Measurements from ENCODE around the gene ATF6. TPM values are rescaled to one million over a fixed set of nuclear protein-coding genes. Genes with fewer than 3 reads are reported as not detected.

Gene ATF6
- total RNA-seq, 1 donor from 2014 or later = 20.6 TPM

DNA sequence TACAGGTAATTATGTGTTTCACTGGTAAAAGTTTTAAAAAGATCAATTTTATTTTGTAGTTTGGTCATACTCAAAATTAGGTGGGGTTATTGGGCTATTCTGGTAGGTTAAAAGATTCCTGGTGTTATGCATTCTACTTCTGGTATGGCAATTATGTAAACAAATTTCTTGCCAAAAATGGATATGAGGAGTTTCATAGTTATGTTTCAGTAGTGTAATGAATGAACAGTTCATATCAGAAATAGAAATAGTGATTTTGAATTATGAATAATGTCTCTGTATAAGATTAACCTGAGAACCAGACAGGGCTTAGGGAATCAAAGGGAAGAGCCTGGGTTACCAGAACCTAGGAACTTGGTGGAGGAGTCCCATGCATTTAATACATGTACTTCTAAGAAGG, 15.9 kb downstream of the ATF6 start:
- TF ChIP-seq, protein P1, sequence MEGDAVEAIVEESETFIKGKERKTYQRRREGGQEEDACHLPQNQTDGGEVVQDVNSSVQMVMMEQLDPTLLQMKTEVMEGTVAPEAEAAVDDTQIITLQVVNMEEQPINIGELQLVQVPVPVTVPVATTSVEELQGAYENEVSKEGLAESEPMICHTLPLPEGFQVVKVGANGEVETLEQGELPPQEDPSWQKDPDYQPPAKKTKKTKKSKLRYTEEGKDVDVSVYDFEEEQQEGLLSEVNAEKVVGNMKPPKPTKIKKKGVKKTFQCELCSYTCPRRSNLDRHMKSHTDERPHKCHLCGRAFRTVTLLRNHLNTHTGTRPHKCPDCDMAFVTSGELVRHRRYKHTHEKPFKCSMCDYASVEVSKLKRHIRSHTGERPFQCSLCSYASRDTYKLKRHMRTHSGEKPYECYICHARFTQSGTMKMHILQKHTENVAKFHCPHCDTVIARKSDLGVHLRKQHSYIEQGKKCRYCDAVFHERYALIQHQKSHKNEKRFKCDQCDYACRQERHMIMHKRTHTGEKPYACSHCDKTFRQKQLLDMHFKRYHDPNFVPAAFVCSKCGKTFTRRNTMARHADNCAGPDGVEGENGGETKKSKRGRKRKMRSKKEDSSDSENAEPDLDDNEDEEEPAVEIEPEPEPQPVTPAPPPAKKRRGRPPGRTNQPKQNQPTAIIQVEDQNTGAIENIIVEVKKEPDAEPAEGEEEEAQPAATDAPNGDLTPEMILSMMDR (conservative IDR thresholded peaks at IDR 0.05; ENCODE audit: low read depth, low read length) = no peak
- no peak for DNase-seq (ENCODE audit: low read depth)
- H3K4me3 ChIP-seq (ENCODE audit: low read depth, low read length) = no peak overlapping the region

DNA sequence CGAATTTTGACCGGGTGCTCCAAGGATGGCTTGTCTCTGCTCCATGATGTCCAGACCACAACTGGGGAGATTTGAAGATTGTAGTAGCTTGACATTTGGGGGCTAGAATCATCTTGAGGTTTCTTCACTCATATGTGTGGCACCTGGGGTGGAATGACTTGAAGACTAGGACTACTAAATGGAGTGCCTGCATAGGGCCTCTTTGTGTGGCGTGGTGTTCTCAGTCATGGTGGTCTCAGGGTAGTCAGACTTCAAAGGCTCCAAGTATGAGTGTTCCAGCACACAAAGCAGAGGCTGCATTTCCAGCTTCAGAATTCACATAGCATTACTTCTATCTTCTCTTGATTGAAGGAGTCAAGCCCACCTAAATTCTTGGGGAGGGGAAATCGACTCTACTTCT, 16.8 kb downstream of the ATF6 start:
- no peak overlapping the region for H3K4me3 ChIP-seq (ENCODE audit: low read depth, low read length)
- TF ChIP-seq, protein P1 (conservative IDR thresholded peaks at IDR 0.05; ENCODE audit: low read depth, low read length) = no peak
- DNase-seq (ENCODE audit: low read depth) = no peak

DNA sequence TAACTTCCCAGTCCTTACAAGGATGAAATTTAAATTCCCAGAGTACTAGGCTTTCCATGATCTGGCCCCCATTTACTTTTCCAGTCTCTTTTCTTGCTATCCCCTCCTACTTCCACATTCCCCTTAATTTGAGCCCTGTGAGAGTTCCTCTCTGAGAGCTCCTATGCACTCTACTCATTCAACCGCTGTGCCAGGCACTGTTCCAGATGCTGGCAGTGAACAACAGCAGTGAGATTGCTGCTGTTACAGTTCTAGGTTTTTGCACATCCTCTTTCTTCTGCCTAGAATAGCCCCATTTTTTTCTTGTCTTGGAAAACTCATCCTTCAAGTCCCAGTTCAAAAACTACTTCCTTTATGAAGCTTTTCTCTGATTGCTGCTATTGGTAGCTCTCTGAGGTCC, 18.8 kb downstream of the ATF6 start:
- TF ChIP-seq, protein P1 (conservative IDR thresholded peaks at IDR 0.05; ENCODE audit: low read depth, low read length) = no peak
- no peak overlapping the region for H3K4me3 ChIP-seq (ENCODE audit: low read depth, low read length)
- DNase-seq (ENCODE audit: low read depth) = no peak

DNA sequence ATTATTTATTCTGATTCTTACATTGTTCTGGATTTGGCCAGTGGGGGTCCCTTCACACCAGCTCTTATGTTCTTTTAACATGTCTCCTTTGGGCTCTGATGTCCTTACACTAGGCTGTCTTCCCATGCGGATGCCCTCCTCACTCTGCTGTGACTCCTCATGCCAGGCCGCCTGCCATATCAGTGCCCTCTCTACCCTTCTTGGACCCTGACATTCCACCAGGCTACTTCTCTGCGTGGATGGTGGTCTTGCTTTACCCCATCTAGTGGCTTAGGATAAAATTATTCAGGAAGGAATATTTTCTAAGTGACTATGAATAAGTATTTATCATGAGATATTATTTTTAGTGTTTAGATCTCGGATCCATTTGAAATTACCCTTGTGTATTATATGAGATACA, 21.2 kb downstream of the ATF6 start:
- TF ChIP-seq, protein P1 (conservative IDR thresholded peaks at IDR 0.05; ENCODE audit: low read depth, low read length) = peak; percentile 24
- no peak for DNase-seq (ENCODE audit: low read depth)
- no peak overlapping the region for H3K4me3 ChIP-seq (ENCODE audit: low read depth, low read length)

DNA sequence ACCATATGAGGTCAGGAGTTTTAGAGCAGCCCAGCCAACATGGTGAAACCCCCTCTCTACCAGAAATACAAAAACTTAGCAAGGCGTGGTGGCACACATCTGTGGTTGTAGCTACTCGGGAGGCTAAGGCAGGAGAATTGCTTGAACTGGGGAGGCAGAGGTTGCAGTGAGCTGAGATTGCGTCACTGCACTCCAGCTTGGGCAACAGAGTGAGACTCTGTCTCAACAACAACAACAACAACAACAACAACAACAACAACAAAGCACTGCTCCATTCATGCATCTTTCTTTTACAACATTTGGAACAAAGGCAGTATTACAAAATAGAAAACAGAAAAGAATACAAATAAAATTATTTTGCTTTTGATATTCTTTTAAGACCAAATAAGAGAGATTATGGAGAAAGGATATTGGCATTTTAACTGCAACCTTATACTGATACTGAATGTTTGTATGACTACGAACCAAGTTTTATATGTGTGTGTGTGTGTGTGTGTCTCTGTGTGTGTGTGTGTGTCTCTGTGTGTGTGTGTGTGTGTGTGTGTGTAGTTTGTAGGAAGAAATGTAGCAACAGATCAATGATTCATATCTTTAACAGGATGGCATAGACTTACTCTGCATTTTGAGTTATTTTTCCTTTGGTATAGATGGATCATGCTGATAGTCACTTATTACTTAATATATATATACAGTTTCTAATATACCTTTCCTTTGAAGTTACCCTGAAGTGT, 24.6 kb downstream of the ATF6 start:
- no peak overlapping the region for H3K4me3 ChIP-seq (ENCODE audit: low read depth, low read length)
- DNase-seq (ENCODE audit: low read depth) = no peak
- TF ChIP-seq, protein P1 (conservative IDR thresholded peaks at IDR 0.05; ENCODE audit: low read depth, low read length) = no peak

DNA sequence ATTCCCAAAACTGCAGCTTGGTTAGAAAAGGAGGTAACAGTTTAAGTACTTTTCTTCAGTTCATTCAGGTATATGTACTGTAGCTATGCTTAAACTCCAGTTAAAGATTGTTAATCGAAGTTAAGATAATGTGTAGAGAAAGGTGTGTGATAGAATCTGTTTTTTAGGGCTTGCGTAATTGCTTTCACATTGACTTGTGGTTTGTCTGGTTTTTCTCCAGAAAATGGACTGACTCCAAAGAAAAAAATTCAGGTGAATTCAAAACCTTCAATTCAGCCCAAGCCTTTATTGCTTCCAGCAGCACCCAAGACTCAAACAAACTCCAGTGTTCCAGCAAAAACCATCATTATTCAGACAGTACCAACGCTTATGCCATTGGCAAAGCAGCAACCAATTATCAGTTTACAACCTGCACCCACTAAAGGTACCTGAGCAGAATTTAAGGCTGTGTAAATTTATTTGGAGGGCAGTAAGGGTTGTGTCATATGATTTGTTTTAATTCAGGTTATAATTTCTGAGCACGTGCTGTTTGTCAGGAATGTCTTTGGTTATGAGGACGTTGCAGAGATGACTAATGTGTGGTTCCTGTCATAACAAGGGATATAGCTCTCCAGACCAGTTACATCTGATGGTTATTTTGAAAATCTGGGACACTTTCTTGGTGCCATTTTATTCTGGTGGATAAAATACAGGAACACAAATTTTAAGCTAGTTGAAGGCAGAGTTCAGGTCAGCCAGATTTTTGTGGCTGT, 26.0 kb downstream of the ATF6 start:
- no peak overlapping the region for H3K4me3 ChIP-seq (ENCODE audit: low read depth, low read length)

More for the DNA sequence above, 26.0 kb downstream of the ATF6 start:
- TF ChIP-seq, protein P1 (conservative IDR thresholded peaks at IDR 0.05; ENCODE audit: low read depth, low read length) = no peak
- no peak for DNase-seq (ENCODE audit: low read depth)

All from epithelial cell of proximal tubule (primary cell).